Natural killer cell (primary cell): ENCODE measurements around the gene MIS18BP1. TPM values are rescaled to one million over a fixed set of nuclear protein-coding genes. Genes with fewer than 3 reads are reported as not detected.
A peak's percentile ranks its signal among the peaks of the same experiment; 100 is the strongest.
"Not testable (repeated sequence)": the region's sequence is repeated elsewhere in the genome, so short reads cannot be mapped to it uniquely, and the experiment has no call there.

Experiments used
- ATAC-seq, 3 donors: fragments of 150-1000 bp in 2 of 3; fragments of 200-7000 bp in 1 of 3; cut with Tn5 transposase; 1 replicate in 1 of 3; 2 replicates in 2 of 3; pipeline ENCODE4 v1.10.0; 2021; ENCODE audit warnings: mild to moderate bottlenecking in 2 of 3, moderate library complexity in 2 of 3
- DNase-seq, 2 donors: peaks; one replicate each; pipeline versions ENCODE4 v3.0.0 to v3.0.0-alpha.2; 2013 to 2021; ENCODE audit warnings: mixed read lengths in 1 of 2
- H3K27ac ChIP-seq: one replicate; pipeline ENCODE4 v1.5.1; 2013; ENCODE audit warnings: mild to moderate bottlenecking, low read length
- H3K27me3 ChIP-seq: one replicate; pipeline ENCODE4 v1.6.1; 2013; ENCODE audit warnings: low read length; ENCODE audit not compliant: control insufficient read depth, insufficient read depth
- H3K36me3 ChIP-seq: one replicate; pipeline ENCODE4 v1.6.1; 2013; ENCODE audit warnings: low read length; ENCODE audit not compliant: control insufficient read depth, insufficient read depth
- H3K4me1 ChIP-seq: one replicate; pipeline ENCODE4 v1.6.1; 2013; ENCODE audit warnings: low read length; ENCODE audit not compliant: control insufficient read depth, insufficient read depth
- H3K4me3 ChIP-seq: one replicate; pipeline ENCODE4 v1.5.1; 2013; ENCODE audit warnings: low read length
- H3K9me3 ChIP-seq: one replicate; pipeline ENCODE4 v1.6.1; 2013; ENCODE audit warnings: low read length; ENCODE audit not compliant: control insufficient read depth, insufficient read depth
- H3K27ac Mint-ChIP-seq, 2 donors: one replicate each; pipeline ENCODE4 v1.8.0; 2022; ENCODE audit warnings: mild to moderate bottlenecking in 2 of 2, mixed read lengths in 2 of 2, moderate library complexity in 1 of 2
- H3K27me3 Mint-ChIP-seq, 2 donors: one replicate each; pipeline ENCODE4 v1.8.0; 2022; ENCODE audit warnings: low read depth in 2 of 2, mixed read lengths in 2 of 2
- H3K36me3 Mint-ChIP-seq: one replicate; pipeline ENCODE4 v1.8.0; 2022; ENCODE audit warnings: mixed read lengths
- H3K4me1 Mint-ChIP-seq, 2 donors: one replicate each; pipeline ENCODE4 v1.8.0; 2022; ENCODE audit warnings: mixed read lengths in 2 of 2
- H3K4me3 Mint-ChIP-seq: one replicate; pipeline ENCODE4 v1.8.0; 2022; ENCODE audit warnings: mild to moderate bottlenecking, moderate library complexity, mixed read lengths
- H3K9me3 Mint-ChIP-seq, 2 donors: one replicate each; pipeline ENCODE4 v1.8.0; 2022; ENCODE audit warnings: mixed read lengths in 2 of 2
- CTCF ChIP-seq: fragments of 200-600 bp; IDR thresholded peaks from one replicate; pipeline ENCODE4 v1.8.0; 2022; ENCODE audit warnings: antibody characterized with exemption
- WGBS: methylation state at CpG from one replicate; pipeline ENCODE4 v1.1.7; 2013; ENCODE audit warnings: missing lambda C conversion rate; ENCODE audit not compliant: insufficient coverage; 5-methylcytosine and 5-hydroxymethylcytosine counted together
- intact Hi-C: fragments of 100-400 bp; cut with micrococcal nuclease; formaldehyde crosslinking; loops from one replicate; pipeline ENCODE4 v1.14.2; 2022
- total RNA-seq, 4 donors: library from RNA; stranded (reverse); fragments of 120-200 nt in 1 of 4; gene quantifications; one replicate each; pipeline versions ENCODE4 v1.2.3 to v1.2.4, GENCODE V29; 2013 to 2022

The MIS18BP1 gene
- total RNA-seq, 3 donors from 2014 or later (not counting 1 experiment from before 2014, with no cell fraction given): 60.3 to 70.2 (median 66.3) TPM

GRCh38 chr14:45238988-45239387 is 14.0 kb downstream of the MIS18BP1 start:
- H3K36me3 ChIP-seq: peaks cover 37% of the 10 kb centered on the region

GRCh38 chr14:45227566-45227965 is 25.4 kb downstream of the MIS18BP1 start:
- no peak overlapping the region for H3K4me3 ChIP-seq
- peaks cover 67% of the 10 kb centered on the region for H3K36me3 ChIP-seq
- 96% methylated on average over 3 of the region's 4 CpGs for WGBS
- Mint-ChIP-seq H3K4me1 (peaks cover 9 to 11% of the 10 kb centered on the region in 2 donors), H3K9me3 (no peaks in the 10 kb centered on the region), H3K4me3 (no peak overlapping the region), H3K27ac (no peak overlapping the region), H3K36me3 (peaks cover 30% of the 10 kb centered on the region), H3K27me3 (no peaks in the 10 kb centered on the region)
- intact Hi-C loops: no loop called here
- no peaks in the 10 kb centered on the region for H3K9me3 ChIP-seq
- ATAC-seq (no peak), DNase-seq (no peak)
- no peak overlapping the region for H3K27ac ChIP-seq
- no peak for TF ChIP-seq CTCF
- H3K4me1 ChIP-seq: no peaks in the 10 kb centered on the region
- no peaks in the 10 kb centered on the region for H3K27me3 ChIP-seq

More at GRCh38 chr14:45238988-45239387, 14.0 kb downstream of the MIS18BP1 start:
- Histone ChIP-seq H3K27ac (no peak overlapping the region), H3K4me3 (no peak overlapping the region), H3K27me3 (no peaks in the 10 kb centered on the region), H3K4me1 (no peaks in the 10 kb centered on the region), H3K9me3 (no peaks in the 10 kb centered on the region)
- no peak for ATAC-seq
- whole genome bisulfite sequencing: 93% methylated on average over 1 of the region's 2 CpGs
- no peaks in the 10 kb centered on the region for H3K9me3 Mint-ChIP-seq
- peaks cover 6% of the 10 kb centered on the region for H3K36me3 Mint-ChIP-seq
- H3K4me1 Mint-ChIP-seq: peaks cover 0 to 15% of the 10 kb centered on the region in 2 donors
- intact Hi-C loops: no loop called here
- H3K4me3 Mint-ChIP-seq: no peak overlapping the region
- no peaks in the 10 kb centered on the region for H3K27me3 Mint-ChIP-seq
- DNase-seq: no peak
- no peak for TF ChIP-seq CTCF
- H3K27ac Mint-ChIP-seq: no peak overlapping the region

- H3K9me3 ChIP-seq: no peaks in the 10 kb centered on the region
- Mint-ChIP-seq H3K9me3 (no peaks in the 10 kb centered on the region), H3K4me1 (peaks cover 11 to 12% of the 10 kb centered on the region in 2 donors), H3K27me3 (no peaks in the 10 kb centered on the region), H3K4me3 (no peak overlapping the region), H3K36me3 (peaks cover 22% of the 10 kb centered on the region), H3K27ac (no peak overlapping the region)
- intact Hi-C loops: no loop called here
- H3K4me3 ChIP-seq: no peak overlapping the region
- no peak for TF ChIP-seq CTCF
- no peak overlapping the region for H3K27ac ChIP-seq
- H3K4me1 ChIP-seq: no peaks in the 10 kb centered on the region
- no peaks in the 10 kb centered on the region for H3K27me3 ChIP-seq
- DNase-seq (no peak), ATAC-seq (peak in 1 of 3 donors; percentile 13)
- WGBS: 96% methylated on average over 3 of the region's 3 CpGs
- H3K36me3 ChIP-seq: peaks cover 40% of the 10 kb centered on the region
Measured at GRCh38 chr14:45222485-45223262, 30.3 kb downstream of the MIS18BP1 start.

GRCh38 chr14:45214341-45214740 is 38.7 kb downstream of the MIS18BP1 start:
- H3K27ac ChIP-seq, DNase-seq, H3K9me3 ChIP-seq, intact Hi-C loops, ATAC-seq, H3K4me3 Mint-ChIP-seq, H3K4me1 Mint-ChIP-seq, H3K4me1 ChIP-seq, H3K4me3 ChIP-seq, H3K36me3 Mint-ChIP-seq, H3K27me3 Mint-ChIP-seq, H3K27me3 ChIP-seq, H3K9me3 Mint-ChIP-seq: not testable (repeated sequence)
- 92% methylated on average over 6 of the region's 6 CpGs for WGBS
- H3K27ac Mint-ChIP-seq: peak overlapping the region in 1 of 2 donors; percentile 52
- peaks cover 37% of the 10 kb centered on the region for H3K36me3 ChIP-seq

- H3K4me3 Mint-ChIP-seq, H3K4me1 Mint-ChIP-seq, H3K27ac Mint-ChIP-seq, H3K27ac ChIP-seq, H3K27me3 Mint-ChIP-seq, intact Hi-C loops, H3K9me3 ChIP-seq, ATAC-seq, H3K27me3 ChIP-seq, H3K4me3 ChIP-seq, H3K4me1 ChIP-seq, DNase-seq, H3K9me3 Mint-ChIP-seq, H3K36me3 Mint-ChIP-seq: not testable (repeated sequence)
- H3K36me3 ChIP-seq: peaks cover 40% of the 10 kb centered on the region
- WGBS: no CpG with 5 or more reads among the region's 1 CpG
Measured at GRCh38 chr14:45213716-45214115, 39.3 kb downstream of the MIS18BP1 start.
